GM18519 (cell line): ENCODE results near the gene ZNF682.
"Not testable (repeated sequence)": the region's sequence is repeated elsewhere in the genome, so short reads cannot be mapped to it uniquely, and the experiment has no call there.

Experiments
- ATAC-seq: cut with Tn5 transposase; IDR thresholded peaks from one replicate; pipeline ENCODE4 v1.9.1; 2021; ENCODE audit warnings: mild to moderate bottlenecking, moderate library complexity; ENCODE audit not compliant: unreplicated experiment, low FRiP score

Gene ZNF682

DNA sequence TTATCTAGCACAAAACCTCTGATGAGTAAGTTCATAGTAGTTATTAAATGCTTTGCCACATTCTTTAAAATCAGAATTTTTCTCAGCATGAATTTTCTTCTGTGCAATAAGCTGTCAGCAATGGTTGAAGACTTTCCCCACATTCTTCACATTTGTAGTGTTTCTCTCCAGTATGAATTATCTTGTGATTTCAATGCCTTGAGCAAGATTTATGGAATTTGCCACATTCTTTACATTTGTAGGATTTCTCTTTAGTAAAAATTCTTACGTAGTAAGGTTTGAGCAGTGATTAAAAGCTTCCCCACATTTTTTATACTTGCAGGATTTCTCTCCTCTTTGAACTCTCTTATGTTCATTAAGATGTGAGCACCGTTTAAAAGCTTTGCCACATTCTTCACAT is 33.6 kb downstream of the ZNF682 start:
- no peak for ATAC-seq

DNA sequence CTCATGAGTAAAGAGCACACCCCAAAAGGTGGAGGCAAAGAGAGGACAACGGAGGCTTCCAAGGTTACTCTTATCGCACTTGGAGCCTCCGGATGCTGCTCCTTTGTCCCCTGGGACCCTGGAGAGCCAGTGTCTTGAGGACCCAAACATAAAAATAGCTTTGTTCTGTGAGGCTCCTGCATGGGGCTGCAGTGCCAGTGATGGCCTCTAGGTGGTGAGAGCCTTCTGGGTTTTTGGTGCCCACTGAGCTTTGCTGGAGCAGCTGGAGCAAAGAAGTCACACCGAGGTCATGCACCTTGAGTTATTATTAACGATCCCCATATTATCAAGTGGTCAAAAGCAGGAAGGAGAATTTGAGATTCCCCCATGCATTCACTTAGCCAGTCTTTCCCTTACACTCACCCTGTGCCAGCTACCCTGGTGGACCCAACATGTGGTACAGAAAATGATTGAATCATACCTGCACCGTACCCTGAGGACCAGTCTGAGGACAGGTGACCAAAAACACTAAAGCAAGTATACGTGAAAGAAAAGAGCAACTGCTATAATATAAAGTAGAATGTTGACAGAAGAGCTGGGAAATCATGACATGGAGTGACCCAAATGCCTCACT is 41.5 kb downstream of the ZNF682 start:
- ATAC-seq = no peak

GRCh38 chr19:19966862-19967261 is 72.4 kb downstream of the ZNF682 start:
- ATAC-seq = no peak

DNA sequence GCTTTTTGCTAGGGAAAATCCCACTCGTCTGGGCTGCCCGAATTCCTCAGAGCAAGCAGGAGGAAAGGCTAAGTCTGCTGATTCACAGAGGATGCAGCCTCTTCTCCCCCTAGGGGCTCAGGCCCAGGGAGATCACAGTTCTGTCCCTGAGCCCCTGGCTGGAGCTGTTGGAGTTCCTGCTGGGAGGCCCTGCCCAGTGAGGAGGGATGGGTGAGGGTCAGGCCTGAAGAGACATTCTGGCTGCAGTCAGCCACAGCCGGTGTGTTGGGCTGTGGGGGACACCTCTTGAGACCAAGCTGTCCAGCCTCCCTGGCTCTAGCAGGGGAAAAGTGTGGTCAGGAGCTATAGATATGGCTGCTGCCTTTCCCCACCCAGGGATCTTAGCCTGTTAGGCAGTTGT is 73.2 kb downstream of the ZNF682 start:
- ATAC-seq = not testable (repeated sequence)

GRCh38 chr19:19964416-19964815 is 74.9 kb downstream of the ZNF682 start:
- ATAC-seq = no peak

DNA sequence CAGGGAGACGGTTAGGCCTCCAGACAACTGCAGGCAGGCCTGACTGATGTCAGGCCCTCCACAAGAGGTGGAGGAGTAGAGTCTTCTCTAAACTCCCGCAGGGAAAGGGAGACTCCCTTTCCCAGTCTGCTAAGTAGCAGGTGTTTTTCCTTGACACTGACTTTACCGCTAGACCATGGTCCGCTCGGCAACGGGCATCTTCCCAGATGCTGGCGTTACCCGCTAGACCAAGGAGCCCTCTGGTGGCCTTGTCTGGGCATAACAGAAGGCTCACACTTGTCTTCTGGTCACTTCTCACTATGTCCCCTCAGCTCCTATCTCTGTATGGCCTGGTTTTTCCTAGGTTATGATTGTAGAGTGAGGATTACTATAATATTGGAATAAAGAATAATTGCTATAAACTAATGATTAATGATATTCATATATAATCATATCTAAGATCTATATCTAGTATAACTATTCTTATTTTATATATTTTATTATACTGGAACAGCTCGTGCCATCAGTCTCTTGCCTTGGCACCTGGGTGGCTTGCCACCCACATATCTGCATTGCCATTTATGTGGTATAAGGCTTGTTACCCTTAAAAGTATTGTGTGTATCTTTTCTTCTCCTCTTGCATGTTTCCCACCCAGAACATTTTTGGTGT is 80.0 kb downstream of the ZNF682 start:
- not testable (repeated sequence) for ATAC-seq

GRCh38 chr19:19957766-19958165 is 81.5 kb downstream of the ZNF682 start:
- ATAC-seq = not testable (repeated sequence)

GRCh38 chr19:19956434-19957075 is 82.8 kb downstream of the ZNF682 start:
- no peak for ATAC-seq

DNA sequence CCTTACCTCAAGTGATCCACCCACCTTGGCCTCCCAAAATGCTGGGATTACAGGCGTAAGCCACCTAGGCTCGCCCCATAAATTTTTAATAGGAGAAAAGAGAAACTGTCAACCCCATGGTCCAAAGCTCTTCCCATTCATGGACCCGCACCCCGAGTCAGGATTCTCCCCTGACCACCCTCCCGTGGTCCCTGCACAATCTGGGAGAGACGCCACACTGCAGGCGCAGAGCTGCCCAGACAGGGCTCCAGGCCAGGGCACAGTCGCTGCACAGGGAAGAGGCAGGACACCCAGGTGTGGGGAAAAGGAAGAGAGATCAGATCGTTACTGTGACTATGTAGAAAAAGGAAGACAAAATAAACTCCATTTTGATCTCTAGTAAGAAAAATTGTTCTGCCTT is 84.1 kb downstream of the ZNF682 start:
- no peak for ATAC-seq
